Stimulated activated CD8-positive, alpha-beta memory T cell treated with anti-CD3 and anti-CD28 coated beads, Interleukin-4, amount 100 ng/mL, for 24 hours (primary cell): Measurements from ENCODE around the gene MBD3L5.
"Not testable (repeated sequence)": the region's sequence is repeated elsewhere in the genome, so short reads cannot be mapped to it uniquely, and the experiment has no call there.

Experiments used
- DNase-seq: peaks from one replicate; pipeline ENCODE4 v3.0.0-alpha.2; 2020; ENCODE audit warnings: low read depth

Gene MBD3L5

DNA sequence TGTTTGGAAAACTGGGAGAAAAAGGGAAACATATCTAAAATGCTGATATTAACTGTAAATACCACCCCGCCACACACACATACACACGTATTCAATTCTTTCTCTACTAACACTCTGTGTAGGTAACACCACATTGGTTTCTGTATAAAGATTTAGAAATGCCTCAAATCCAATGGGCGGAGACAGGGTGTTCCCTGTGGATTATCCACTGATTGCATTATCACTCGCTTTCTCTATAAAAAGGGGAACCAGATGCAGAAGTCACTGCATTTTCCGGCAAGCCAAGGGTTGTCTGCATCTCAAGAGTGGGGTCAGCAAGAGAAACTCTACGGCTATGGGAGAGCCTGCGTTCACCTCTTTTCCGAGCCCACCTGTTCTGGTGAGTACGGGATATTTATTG, at the start of gene MBD3L5:
MBD3L5 (plus strand) TSS at position 301 of the 400 bp plus-strand sequence; CDS start at position 335, 34 bp downstream.
- not testable (repeated sequence) for DNase-seq

DNA sequence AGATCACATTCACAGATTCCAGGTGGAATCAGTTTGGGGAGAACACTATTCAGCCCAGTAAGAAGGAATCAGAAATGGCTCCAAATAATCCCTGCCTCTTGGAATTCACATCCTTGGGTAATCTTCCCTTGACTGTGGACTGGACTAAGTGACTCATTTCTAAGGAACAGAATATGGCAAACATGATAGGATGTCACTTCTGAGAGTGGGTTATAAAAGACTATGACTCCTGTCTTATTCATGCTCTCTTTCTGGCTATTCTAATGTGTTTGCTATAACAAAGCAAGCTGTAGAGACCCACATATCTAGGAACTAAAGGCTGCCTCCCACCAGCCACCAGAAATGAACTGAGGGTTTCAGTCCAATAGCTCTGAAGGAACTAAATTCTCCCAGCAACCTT, 46.9 kb upstream of the MBD3L5 start:
- no peak for DNase-seq

DNA sequence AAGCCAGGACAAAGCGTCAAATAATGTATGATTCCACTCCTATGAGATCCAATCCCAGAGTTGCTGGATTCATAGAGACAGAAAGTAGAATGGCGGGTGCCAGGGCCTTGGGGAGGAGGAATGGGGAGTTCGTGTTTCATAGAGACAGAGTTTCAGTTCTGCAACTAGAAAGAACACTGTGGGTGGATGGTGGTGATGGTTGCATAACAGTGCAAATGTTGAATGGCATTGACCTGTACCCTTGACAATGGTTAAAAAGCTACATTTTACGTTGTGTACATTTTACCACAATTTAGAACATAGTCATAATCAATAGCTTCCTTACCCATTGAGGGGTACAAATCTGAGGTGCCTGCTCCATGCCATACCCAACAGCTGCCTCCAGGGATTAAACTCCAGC, 42.5 kb upstream of the MBD3L5 start:
- no peak for DNase-seq

DNA sequence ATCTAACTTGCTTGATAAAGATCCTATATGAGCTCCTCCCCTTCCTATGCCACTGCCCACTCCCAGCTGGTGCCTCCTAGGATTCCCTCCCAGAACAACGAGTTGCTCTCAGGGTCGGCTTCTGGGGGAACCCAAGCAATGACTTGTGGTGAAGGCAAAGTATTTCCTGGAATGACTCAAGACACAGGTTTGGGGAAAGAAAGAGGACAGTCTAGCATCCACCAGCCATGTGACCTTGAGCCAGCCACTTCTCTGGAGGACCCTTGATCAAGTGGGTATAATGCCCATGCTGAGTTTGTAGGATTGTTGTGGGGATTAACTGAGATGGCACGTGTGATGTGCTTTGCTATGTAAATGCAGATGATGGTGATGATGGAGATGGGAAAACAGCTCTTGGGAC, 42.1 kb upstream of the MBD3L5 start:
- DNase-seq, result no peak

DNA sequence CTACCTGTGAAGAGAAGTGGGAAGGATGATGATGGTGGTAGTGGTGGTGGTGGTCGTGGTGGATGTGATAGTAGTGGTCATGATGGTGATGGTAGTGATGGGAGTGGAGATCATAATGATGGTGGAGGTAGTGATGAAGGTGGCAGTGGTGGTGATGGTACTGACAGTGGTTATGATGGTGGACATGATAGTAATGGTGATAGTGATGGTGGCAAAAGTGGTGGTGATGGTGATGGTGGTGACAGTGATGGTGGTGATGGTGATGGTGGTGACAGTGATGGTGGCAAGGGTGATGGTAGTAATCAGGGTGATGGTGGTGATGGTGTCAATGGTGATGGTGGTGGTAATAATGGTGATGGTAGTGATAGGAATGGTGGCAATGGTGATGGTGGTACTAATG, 35.3 kb upstream of the MBD3L5 start:
- no peak for DNase-seq

DNA sequence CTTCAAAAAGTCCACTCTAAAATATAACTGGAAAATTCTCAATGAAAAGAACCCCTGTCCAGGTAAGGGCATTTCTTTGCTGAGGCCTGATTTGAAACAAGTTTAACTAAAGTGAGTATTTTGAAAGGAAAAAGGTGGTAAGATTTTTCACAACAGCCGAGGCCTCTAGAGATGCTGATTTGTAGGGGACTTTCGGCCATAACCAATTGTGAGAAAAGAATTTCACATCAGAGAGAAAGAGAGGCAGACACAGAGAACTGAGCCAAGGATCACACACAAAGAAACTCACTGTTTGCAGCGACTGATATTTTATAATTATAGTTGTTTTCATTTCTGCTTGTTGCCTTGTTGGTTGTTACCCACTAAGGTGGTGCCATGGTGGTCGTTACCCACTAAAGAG, 33.6 kb upstream of the MBD3L5 start:
- no peak for DNase-seq

DNA sequence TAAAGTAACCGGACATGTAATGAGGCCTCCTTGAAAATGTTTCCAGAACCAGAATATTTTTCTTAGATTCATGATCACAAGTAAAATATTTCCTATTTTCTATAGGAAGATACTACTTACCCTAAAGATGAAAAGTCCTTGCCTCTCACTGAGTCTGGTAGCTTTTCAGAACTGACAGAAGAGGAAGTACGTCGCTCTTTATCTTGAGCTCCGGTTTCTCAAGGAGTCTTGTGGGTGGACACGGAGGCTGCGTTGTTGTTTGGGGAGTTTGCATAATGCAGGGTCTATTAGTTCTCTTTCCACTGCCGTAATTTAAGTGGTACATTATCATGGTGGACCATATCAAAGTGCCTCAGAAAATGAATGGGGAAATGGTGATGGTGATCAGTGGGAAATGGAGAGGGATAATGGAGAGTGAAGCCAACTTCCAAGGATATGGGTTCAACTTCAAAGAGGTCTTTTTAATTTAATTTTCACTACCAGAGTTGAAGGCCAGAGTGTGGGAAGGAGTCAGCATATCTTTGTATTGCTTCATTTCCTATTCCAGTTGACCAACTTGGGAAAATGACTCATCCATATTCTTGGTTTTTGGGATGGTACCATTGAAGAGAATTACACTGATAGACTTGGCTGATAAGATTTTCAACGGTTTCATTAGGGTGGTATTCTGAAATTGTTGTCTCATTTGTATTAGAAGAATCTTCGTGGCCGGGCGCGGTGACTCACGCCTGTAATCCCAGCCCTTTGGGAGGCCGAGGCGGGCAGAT, 32.5 kb upstream of the MBD3L5 start:
- no peak for DNase-seq

DNA sequence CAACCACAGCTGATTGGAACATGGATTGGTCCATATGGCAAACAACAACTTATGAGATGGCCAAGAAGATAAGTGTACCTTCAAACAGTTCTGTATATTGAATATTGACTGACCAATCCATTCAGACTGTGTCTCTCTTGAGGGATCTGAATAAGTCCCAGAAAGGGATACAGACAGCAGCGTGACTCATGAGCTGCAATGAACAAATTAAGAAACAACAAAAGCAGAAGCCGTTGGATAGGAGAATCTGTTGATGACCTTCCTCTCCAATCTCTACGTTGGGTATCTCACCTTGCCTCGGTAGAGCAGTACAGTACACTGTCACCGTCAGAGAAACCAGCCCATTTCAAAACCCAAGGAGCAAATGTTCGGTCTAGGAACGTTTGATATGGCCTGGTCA, 30.4 kb upstream of the MBD3L5 start:
- no peak for DNase-seq

DNA sequence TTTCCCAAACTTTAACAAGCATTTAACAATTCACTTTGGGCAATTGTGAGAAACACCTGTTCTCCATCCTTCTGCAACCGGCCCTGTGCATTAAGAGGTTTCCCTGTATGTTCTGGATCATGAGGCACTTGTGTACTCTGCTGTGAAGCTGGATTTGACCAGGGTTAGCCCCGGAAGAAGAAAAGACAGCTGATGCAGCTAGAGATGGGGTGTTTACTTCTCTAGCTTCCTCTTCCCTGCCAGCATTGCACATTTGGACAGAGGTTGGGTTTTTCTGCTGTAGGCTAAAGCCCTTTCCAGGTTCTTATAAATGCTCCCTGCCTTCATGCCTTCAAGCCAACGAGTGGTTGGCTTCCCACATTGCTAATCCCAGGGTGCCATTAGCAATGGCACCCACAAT, 30.0 kb upstream of the MBD3L5 start:
- no peak for DNase-seq

DNA sequence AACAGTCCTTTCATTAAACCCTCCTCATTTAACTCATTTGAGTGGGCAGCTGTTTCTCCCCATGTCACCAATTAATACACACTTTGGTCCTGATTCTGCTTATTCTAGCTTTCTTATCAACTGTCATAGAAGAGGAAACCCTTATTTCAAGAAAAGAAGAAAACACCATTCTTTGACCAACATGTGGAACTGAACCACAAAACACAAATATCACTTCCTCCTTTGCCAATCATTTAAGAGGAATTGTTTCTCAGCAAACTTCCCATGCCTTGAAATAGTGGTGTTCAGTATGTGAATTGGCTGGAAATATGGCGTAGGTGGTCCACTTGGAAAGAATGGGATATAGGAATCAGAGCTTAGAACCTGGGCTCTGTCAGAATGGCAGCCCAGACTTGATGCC, 29.6 kb upstream of the MBD3L5 start:
- DNase-seq, result no peak

DNA sequence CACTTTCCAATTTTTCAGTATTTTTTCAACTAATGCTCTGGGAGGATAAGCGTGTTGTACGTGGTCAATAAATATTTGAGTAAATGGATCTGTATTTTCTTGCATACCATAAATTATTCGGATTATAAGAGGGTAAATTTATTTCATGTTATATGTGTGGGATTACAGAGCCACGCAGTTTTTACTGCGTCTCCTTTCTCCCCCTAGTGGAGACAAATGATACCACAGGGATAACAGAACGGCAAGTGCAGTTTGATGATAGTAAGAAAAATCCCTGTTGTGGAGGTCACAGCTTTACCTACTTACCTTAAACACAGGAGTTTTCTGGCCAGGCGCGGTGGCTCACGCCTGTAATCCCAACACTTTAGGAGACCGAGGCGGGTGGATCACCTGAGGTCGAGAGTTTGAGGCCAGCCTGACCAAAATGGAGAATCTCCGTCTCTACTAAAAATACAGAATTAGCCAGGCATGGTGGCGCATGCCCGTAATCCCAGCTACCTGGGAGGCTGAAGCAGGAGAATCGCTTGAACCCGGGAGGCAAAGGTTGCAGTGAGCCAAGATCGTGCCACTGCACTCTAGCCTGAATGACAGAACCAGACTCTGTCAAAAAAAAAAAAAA, 26.0 kb upstream of the MBD3L5 start:
- no peak for DNase-seq

DNA sequence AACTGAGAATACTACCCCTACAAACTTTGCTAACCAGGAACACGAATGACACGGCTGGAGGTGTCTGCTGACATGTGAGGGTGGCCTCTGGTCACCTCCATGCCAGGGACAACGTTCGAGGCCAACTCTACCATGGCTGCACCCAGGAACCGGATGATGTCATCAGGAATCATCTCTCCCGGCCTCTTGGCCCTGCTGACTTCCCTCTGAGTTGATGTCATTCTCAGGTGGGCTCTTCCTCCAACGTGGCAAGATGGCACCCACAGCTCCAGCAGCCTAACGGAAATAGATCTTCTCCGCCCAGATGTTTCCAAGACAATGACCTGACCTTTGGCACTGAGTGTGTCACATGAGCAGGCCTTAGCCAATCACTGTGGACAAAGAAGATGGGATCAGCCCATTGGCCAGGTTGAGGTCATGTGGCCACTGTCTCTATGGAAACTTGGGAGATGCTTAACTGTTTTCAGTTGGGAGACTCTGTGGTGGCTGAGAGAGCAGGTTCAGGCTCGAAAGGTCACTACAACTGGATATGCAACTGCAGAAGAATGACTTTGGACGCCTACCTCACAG, 24.2 kb upstream of the MBD3L5 start:
- DNase-seq, result no peak

DNA sequence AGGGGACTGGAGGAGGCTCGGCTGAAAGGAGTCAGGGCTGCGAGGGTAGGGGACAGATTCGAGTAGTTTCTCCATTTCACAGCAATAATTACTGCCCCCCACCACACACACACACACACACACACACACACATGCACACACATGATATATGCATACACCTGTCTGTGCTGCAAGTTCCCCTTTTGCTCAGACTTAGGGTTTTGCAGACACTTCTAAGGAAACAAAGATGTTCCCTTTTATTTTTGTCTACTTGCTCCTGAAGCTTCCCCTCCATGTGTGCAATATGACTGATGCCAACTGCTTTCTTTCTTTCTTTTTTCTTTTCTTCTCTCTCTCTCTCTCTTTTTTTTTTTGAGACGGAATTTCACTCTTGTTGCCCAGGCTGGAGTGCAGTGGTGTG, 22.5 kb upstream of the MBD3L5 start:
- no peak for DNase-seq

DNA sequence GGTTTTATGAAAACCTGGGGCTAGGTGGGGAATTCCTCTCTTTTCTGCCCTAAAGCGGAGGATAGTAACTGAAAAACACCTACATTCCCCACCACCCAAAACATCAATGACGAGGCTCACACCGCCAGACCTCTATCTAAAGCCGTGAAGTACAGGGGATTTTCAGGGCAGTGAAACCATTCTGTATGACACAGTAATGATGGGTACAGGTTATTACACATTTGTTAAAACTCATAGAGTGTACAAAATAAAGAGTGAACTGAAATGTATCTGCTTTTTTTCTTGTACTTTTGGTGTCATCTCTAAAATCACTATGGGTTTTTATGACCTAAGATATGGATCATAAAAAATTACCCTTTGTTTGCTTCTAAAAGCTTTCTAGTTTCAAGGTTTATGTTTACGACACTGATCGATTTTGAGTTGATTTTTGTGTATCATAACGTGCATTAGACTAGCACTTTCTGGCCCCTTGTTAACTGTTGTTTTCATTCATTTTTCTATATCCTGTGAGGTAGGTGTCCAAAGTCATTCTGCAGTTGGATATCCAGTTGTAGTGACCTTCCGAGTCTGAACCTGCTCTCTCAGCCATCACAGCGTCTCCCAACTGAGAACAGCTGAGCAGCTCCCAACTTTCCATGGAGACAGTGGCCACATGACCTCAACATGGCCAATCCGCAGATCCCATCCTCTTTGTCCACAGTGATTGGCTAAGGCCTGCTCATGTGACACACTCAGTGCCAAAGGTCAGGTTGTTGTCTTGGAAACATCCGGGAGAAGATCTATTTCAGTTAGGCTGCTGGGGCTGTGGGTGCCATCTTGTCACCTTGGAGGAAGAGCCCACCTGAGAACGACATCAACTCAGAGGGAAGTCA, 19.4 kb upstream of the MBD3L5 start:
- no peak for DNase-seq

DNA sequence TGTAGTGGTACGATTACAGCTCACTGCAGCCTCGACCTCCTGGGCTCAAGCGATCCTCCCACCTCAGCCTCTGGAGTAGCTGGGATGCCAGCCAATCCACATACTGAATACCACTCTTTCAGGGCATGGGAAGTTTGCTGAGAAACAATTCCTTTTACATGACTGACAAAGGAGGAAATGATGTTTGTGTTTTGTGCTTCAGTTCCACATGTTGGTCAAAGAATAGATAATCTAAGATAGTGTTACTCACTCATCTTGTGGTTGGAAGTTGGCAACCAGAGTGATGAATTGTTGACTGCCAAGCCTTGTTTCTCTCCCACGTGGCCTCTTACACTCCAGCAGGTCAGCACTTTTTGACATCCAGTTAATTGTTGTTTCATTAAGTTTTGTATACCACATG, 16.7 kb upstream of the MBD3L5 start:
- no peak for DNase-seq

DNA sequence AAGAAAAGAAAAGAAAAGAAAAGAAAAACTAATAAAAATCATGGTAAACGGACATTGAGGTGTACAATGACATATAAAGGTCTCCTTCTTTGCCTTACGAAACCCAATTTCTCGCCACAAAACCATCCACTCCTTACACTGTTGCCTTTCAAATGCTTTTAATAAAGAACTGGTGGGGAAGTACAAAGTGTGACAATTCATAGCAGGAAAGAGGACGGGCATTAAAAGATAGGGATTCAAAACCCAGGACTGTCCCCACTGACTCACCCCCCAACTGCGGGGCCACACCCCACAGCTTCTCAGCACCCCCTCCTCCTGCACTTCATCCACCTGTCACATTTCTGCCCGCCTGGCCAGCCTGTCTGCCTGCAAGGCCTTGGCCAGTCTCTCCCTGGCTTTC, 11.6 kb upstream of the MBD3L5 start:
- DNase-seq, result no peak

DNA sequence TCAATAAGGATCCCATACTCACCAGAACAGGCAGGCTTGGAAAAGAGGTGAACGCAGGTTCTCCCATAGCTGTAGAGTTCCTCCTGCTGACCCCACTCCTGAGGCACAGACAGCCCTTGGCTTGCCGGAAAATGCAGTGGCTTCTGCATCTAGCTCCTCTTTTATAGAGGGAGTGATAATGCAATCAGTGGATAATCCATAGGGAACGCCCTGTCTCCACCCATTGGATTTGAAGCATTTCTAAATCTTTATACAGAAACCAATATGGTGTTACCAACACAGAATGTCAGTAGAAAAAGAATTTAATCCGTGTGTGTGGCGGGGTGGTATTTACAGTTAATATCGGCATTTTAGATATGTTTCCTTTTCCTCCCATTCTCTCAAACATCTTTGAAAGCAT, 9.0 kb upstream of the MBD3L5 start, which contains the start of gene MBD3L2B:
MBD3L2B (minus strand) TSS at position 101 of the 400 bp plus-strand sequence; CDS start at position 67, 34 bp downstream.
- not testable (repeated sequence) for DNase-seq

DNA sequence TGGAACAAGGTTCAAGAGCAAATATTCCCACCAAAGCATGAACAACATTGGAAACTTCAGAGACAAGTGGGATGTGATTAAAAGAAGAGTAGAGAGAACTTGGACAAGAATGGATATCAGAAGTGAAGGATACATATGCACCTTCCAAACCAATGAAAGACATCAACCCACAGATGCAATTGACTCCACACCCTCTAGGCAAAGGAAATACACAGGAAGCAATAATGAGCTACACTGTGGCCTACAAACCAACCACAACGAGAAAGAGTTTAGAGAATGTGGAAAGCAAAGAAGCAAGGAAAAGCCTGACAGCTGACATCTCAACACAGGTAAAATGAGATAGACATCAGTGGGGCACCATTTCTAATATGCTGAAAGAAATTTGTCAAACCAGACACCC, 1.6 kb upstream of the MBD3L5 start:
- DNase-seq, result not testable (repeated sequence)

DNA sequence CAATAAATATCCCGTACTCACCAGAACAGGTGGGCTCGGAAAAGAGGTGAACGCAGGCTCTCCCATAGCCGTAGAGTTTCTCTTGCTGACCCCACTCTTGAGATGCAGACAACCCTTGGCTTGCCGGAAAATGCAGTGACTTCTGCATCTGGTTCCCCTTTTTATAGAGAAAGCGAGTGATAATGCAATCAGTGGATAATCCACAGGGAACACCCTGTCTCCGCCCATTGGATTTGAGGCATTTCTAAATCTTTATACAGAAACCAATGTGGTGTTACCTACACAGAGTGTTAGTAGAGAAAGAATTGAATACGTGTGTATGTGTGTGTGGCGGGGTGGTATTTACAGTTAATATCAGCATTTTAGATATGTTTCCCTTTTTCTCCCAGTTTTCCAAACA, 9.7 kb downstream of the MBD3L5 start, which contains the start of gene MBD3L4:
MBD3L4 (minus strand) TSS at position 101 of the 400 bp plus-strand sequence; CDS start at position 66, 35 bp downstream.
- not testable (repeated sequence) for DNase-seq

DNA sequence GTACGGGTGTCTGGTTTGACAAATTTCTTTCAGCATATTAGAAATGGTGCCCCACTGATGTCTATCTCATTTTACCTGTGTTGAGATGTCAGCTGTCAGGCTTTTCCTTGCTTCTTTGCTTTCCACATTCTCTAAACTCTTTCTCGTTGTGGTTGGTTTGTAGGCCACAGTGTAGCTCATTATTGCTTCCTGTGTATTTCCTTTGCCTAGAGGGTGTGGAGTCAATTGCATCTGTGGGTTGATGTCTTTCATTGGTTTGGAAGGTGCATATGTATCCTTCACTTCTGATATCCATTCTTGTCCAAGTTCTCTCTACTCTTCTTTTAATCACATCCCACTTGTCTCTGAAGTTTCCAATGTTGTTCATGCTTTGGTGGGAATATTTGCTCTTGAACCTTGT, 11.2 kb downstream of the MBD3L5 start:
- DNase-seq, result not testable (repeated sequence)

DNA sequence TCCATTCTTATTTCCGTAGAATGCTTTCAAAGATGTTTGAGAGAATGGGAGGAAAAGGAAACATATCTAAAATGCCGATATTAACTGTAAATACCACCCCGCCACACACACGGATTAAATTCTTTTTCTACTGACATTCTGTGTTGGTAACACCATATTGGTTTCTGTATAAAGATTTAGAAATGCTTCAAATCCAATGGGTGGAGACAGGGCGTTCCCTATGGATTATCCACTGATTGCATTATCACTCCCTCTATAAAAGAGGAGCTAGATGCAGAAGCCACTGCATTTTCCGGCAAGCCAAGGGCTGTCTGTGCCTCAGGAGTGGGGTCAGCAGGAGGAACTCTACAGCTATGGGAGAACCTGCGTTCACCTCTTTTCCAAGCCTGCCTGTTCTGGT, 18.6 kb downstream of the MBD3L5 start, which contains the start of gene MBD3L2:
MBD3L2 (plus strand) TSS at position 301 of the 400 bp plus-strand sequence; CDS start at position 354, 53 bp downstream.
- not testable (repeated sequence) for DNase-seq

DNA sequence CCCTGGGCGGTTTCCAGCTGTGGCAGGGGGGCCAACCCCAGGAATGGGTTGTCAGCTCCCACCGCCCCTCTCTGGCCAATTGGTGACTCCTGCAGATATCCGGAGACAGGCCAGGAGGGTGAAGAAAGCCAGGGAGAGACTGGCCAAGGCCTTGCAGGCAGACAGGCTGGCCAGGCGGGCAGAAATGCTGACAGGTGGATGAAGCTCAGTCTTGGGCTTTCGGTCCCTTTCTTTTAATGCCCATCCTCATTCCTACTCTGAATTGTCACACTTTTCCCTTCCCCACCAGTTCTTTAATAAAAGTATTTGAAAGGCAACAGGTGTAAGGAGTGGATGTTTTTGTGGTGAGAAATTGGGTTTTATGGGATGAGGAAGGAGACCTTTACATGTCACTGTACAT, 21.0 kb downstream of the MBD3L5 start:
- DNase-seq, result not testable (repeated sequence)
